SK-N-SH treated with all-trans-retinoic acid at 6 μM for 48 hours (cell line): ENCODE results near the gene SLC25A20.
A peak's percentile ranks its signal among the peaks of the same experiment; 100 is the strongest.

Source experiments
- ATAC-seq: fragments of 200-7000 bp; cut with Tn5 transposase; 3 replicates; pipeline ENCODE4 v1.9.1; 2020; ENCODE audit warnings: mild to moderate bottlenecking, moderate library complexity
- ARNTL ChIP-seq: fragments of 450-650 bp; formaldehyde crosslinking; IDR thresholded peaks from 2 replicates; pipeline ENCODE4 v1.5.0; 2020; ENCODE audit warnings: low read depth, mild to moderate bottlenecking, moderate library complexity, borderline replicate concordance
- BACH2 ChIP-seq: fragments of 250-450 bp; sonication (Bioruptor Pico); IDR thresholded peaks from 2 replicates; pipeline ENCODE4 v1.9.0; 2021; ENCODE audit warnings: mild to moderate bottlenecking, borderline replicate concordance
- CSDC2 ChIP-seq: fragments of 250-450 bp; sonication (Bioruptor Pico); IDR thresholded peaks from 2 replicates; pipeline ENCODE4 v1.5.0; 2020; ENCODE audit warnings: mild to moderate bottlenecking, moderate library complexity
- CSRNP3 ChIP-seq: fragments of 250-450 bp; sonication (Bioruptor Pico); IDR thresholded peaks from 2 replicates; pipeline ENCODE4 v1.5.1; 2021; ENCODE audit warnings: mild to moderate bottlenecking, moderate library complexity
- ESRRG ChIP-seq: fragments of 250-450 bp; sonication (Bioruptor Pico); IDR thresholded peaks from 2 replicates; pipeline ENCODE4 v1.6.1; 2021; ENCODE audit warnings: mild to moderate bottlenecking
- ISL1 ChIP-seq: fragments of 250-450 bp; sonication (Bioruptor Pico); IDR thresholded peaks from 2 replicates; pipeline ENCODE4 v2.1.2; 2022; ENCODE audit warnings: mild to moderate bottlenecking, moderate library complexity
- PATZ1 ChIP-seq: fragments of 250-450 bp; sonication (Bioruptor Pico); IDR thresholded peaks from 2 replicates; pipeline ENCODE4 v1.8.0; 2020; ENCODE audit warnings: mild to moderate bottlenecking, moderate library complexity, borderline replicate concordance
- PPARA ChIP-seq: fragments of 250-450 bp; sonication (Bioruptor Pico); IDR thresholded peaks from 2 replicates; pipeline ENCODE4 v1.5.0; 2020; ENCODE audit warnings: mild to moderate bottlenecking, borderline replicate concordance
- RARB ChIP-seq: fragments of 250-450 bp; sonication (Bioruptor Pico); IDR thresholded peaks from 2 replicates; pipeline ENCODE4 v1.8.0; 2021; ENCODE audit warnings: mild to moderate bottlenecking, moderate library complexity
- TCF4 ChIP-seq: fragments of 250-450 bp; sonication (Bioruptor Pico); IDR thresholded peaks from 2 replicates; pipeline ENCODE4 v1.8.0; 2021; ENCODE audit warnings: mild to moderate bottlenecking, moderate library complexity, borderline replicate concordance
- TOX ChIP-seq: fragments of 250-450 bp; sonication (Bioruptor Pico); IDR thresholded peaks from 2 replicates; pipeline ENCODE4 v1.8.0; 2021; ENCODE audit warnings: mild to moderate bottlenecking, moderate library complexity, borderline replicate concordance
- TSHZ2 ChIP-seq: fragments of 250-450 bp; sonication (Bioruptor Pico); IDR thresholded peaks from 2 replicates; pipeline ENCODE4 v1.5.0; 2020; ENCODE audit warnings: mild to moderate bottlenecking, moderate library complexity
- ZFP30 ChIP-seq: fragments of 450-650 bp; formaldehyde crosslinking; IDR thresholded peaks from 2 replicates; pipeline ENCODE4 v1.5.0; 2022; ENCODE audit warnings: mild to moderate bottlenecking, moderate library complexity
- ZNF565 ChIP-seq: fragments of 450-650 bp; formaldehyde crosslinking; conservative IDR thresholded peaks from 2 replicates; pipeline ENCODE4 v1.5.0; 2020; ENCODE audit warnings: low read depth, mild to moderate bottlenecking, moderate library complexity
- ZNF70 ChIP-seq: fragments of 450-650 bp; formaldehyde crosslinking; IDR thresholded peaks from 2 replicates; pipeline ENCODE4 v1.5.0; 2020; ENCODE audit warnings: mild to moderate bottlenecking, moderate library complexity
- ZNF8 ChIP-seq: fragments of 450-650 bp; formaldehyde crosslinking; IDR thresholded peaks from 2 replicates; pipeline ENCODE4 v1.5.0; 2020; ENCODE audit warnings: mild to moderate bottlenecking, moderate library complexity
- TF ChIP-seq, protein P1 (sequence below): fragments of 250-450 bp; sonication (Bioruptor Pico); IDR thresholded peaks from 2 replicates; pipeline ENCODE4 v1.8.0; 2021; ENCODE audit warnings: low read depth, mild to moderate bottlenecking, moderate library complexity, borderline replicate concordance
- TF ChIP-seq, protein P2 (sequence below): fragments of 250-450 bp; sonication (Bioruptor Pico); IDR thresholded peaks from 2 replicates; pipeline ENCODE4 v1.5.1; 2020; ENCODE audit warnings: low read depth, mild to moderate bottlenecking, moderate library complexity

Gene SLC25A20

GRCh38 chr3:48898383-48899234, at the start of gene SLC25A20:
SLC25A20 (minus strand) TSS chr3:48898882; CDS start chr3:48898794, 88 bp downstream.
- no peak for TF ChIP-seq RARB (CRISPR knock-in tag)
- peak; percentile 85; the same call in 1 of the 2 replicates for TF ChIP-seq PPARA (CRISPR knock-in tag)
- ATAC-seq: peak; percentile 95

DNA sequence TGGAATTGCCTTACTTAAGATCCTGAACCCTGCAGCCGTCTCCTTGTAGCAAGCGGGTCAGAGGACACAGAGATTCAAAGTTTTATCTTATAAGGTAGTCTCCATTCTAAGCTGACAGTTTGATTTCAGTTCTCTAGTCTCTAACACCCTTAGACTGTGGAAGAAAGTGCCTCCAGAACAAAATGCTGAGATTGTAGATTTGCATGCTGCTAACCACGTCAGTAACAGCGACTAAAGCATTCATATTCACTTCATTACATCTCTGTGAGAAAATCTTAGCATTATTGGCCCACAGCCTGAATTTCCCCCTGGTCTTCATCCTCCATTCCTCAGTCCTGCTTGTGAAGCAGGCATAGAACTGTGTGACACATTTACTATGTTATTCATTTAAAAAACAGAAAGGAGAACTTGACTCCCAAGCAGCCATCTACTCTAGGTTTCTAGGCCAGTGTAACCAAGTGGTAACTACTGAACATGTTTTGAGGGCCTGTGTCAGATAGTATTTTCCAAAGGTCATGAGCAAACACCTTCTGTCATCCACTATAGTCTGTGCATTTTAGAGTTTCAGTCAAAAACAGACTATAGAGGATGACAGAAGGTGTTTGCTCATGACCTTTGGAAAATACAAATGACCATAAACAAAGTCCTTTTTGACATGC, 47.3 kb upstream of the SLC25A20 start:
- no peak for ATAC-seq
- TF ChIP-seq TOX (CRISPR knock-in tag) (no peak), ZNF8 (CRISPR knock-in tag) (no peak)

GRCh38 chr3:48945432-48945831, 46.8 kb upstream of the SLC25A20 start:
- ATAC-seq: no peak
- TF ChIP-seq ARNTL (CRISPR knock-in tag): no peak
- no peak for TF ChIP-seq ZFP30 (CRISPR knock-in tag)
- TF ChIP-seq, protein P1, sequence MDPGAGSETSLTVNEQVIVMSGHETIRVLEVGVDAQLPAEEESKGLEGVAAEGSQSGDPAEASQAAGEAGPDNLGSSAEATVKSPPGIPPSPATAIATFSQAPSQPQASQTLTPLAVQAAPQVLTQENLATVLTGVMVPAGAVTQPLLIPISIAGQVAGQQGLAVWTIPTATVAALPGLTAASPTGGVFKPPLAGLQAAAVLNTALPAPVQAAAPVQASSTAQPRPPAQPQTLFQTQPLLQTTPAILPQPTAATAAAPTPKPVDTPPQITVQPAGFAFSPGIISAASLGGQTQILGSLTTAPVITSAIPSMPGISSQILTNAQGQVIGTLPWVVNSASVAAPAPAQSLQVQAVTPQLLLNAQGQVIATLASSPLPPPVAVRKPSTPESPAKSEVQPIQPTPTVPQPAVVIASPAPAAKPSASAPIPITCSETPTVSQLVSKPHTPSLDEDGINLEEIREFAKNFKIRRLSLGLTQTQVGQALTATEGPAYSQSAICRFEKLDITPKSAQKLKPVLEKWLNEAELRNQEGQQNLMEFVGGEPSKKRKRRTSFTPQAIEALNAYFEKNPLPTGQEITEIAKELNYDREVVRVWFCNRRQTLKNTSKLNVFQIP (CRISPR knock-in tag): no peak
- TF ChIP-seq ZNF70 (CRISPR knock-in tag): no peak
- no peak for TF ChIP-seq CSRNP3 (CRISPR knock-in tag)
- no peak for TF ChIP-seq ZNF565
- no peak for TF ChIP-seq PPARA (CRISPR knock-in tag)
- TF ChIP-seq BACH2 (CRISPR knock-in tag): no peak
- TF ChIP-seq PATZ1: no peak
- TF ChIP-seq, protein P2, sequence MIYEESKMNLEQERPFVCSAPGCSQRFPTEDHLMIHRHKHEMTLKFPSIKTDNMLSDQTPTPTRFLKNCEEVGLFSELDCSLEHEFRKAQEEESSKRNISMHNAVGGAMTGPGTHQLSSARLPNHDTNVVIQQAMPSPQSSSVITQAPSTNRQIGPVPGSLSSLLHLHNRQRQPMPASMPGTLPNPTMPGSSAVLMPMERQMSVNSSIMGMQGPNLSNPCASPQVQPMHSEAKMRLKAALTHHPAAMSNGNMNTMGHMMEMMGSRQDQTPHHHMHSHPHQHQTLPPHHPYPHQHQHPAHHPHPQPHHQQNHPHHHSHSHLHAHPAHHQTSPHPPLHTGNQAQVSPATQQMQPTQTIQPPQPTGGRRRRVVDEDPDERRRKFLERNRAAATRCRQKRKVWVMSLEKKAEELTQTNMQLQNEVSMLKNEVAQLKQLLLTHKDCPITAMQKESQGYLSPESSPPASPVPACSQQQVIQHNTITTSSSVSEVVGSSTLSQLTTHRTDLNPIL: no peak
- TF ChIP-seq TCF4 (CRISPR knock-in tag): no peak
- no peak for TF ChIP-seq TOX (CRISPR knock-in tag)
- TF ChIP-seq ESRRG (CRISPR knock-in tag): no peak
- no peak for TF ChIP-seq RARB (CRISPR knock-in tag)
- TF ChIP-seq ISL1 (CRISPR knock-in tag): no peak
- no peak for TF ChIP-seq ZNF8 (CRISPR knock-in tag)
- no peak for TF ChIP-seq CSDC2 (CRISPR knock-in tag)
- TF ChIP-seq TSHZ2 (CRISPR knock-in tag): no peak
